Mucosa of gallbladder (tissue), 1 donor: ENCODE measurements around the gene SNX9. TPM values are rescaled to one million over a fixed set of nuclear protein-coding genes. Genes with fewer than 3 reads are reported as not detected.
"Not testable (repeated sequence)": the region's sequence is repeated elsewhere in the genome, so short reads cannot be mapped to it uniquely, and the experiment has no call there.

Experiments used
- DNase-seq: peaks from one replicate; pipeline ENCODE4 v3.0.0-alpha.2; 2020; ENCODE audit warnings: low spot score
- total RNA-seq: library from RNA; stranded (reverse); gene quantifications from one replicate; pipeline ENCODE4 v1.2.1, GENCODE V29; 2021
- donor health status: DM: no; HTN: no; CAD: no.

SNX9 gene
- total RNA-seq, 1 donor from 2014 or later, result 56.7 TPM

GRCh38 chr6:157858664-157859063 is 35.6 kb downstream of the SNX9 start:
- DNase-seq, result not testable (repeated sequence)

GRCh38 chr6:157859775-157860504 is 36.9 kb downstream of the SNX9 start:
- DNase-seq, result no peak

GRCh38 chr6:157860505-157860991 is 37.5 kb downstream of the SNX9 start:
- DNase-seq, result no peak

GRCh38 chr6:157861184-157861583 is 38.1 kb downstream of the SNX9 start:
- no peak for DNase-seq

GRCh38 chr6:157861814-157862213 is 38.8 kb downstream of the SNX9 start:
- no peak for DNase-seq

GRCh38 chr6:157862706-157863105 is 39.7 kb downstream of the SNX9 start:
- no peak for DNase-seq

- no peak for DNase-seq
Measured at GRCh38 chr6:157864185-157864761, 41.2 kb downstream of the SNX9 start.

- DNase-seq, result no peak
Measured at GRCh38 chr6:157865249-157865648, 42.2 kb downstream of the SNX9 start.

- DNase-seq, result no peak
Measured at GRCh38 chr6:157867155-157867559, 44.1 kb downstream of the SNX9 start.

GRCh38 chr6:157867981-157868380 is 44.9 kb downstream of the SNX9 start:
- no peak for DNase-seq

- no peak for DNase-seq
Measured at GRCh38 chr6:157868835-157869234, 45.8 kb downstream of the SNX9 start.

- DNase-seq, result no peak
Measured at GRCh38 chr6:157869673-157870302, 46.7 kb downstream of the SNX9 start.

GRCh38 chr6:157873735-157874344 is 50.8 kb downstream of the SNX9 start:
- DNase-seq, result peak; percentile 67

- DNase-seq, result no peak
Measured at GRCh38 chr6:157877149-157877548, 54.1 kb downstream of the SNX9 start.

- DNase-seq, result no peak
Measured at GRCh38 chr6:157877573-157878438, 54.8 kb downstream of the SNX9 start.

GRCh38 chr6:157879034-157879872 is 56.2 kb downstream of the SNX9 start:
- DNase-seq, result no peak

GRCh38 chr6:157879873-157880254 is 56.8 kb downstream of the SNX9 start:
- no peak for DNase-seq

GRCh38 chr6:157880534-157880933 is 57.5 kb downstream of the SNX9 start:
- no peak for DNase-seq

- DNase-seq, result no peak
Measured at GRCh38 chr6:157881342-157881741, 58.3 kb downstream of the SNX9 start.

GRCh38 chr6:157884756-157885155 is 61.7 kb downstream of the SNX9 start:
- DNase-seq, result no peak
